B cell (primary cell): ENCODE results near the gene PPP2R5C. TPM values are rescaled to one million over a fixed set of nuclear protein-coding genes. Genes with fewer than 3 reads are reported as not detected.

Source experiments
- ATAC-seq: fragments of 200-7000 bp; cut with Tn5 transposase; one replicate; pipeline ENCODE4 v1.10.0; 2021; ENCODE audit warnings: low read depth, mild to moderate bottlenecking, moderate number of reproducible peaks, moderate library complexity
- CTCF ChIA-PET: fragments of 350-600 bp; sonication (Branson Sonifier 250); formaldehyde crosslinking; loops from one replicate; lab custom pipeline; 2021; ENCODE audit warnings: antibody characterized with exemption, inconsistent platforms; lab: Charles Lee
- POLR2A ChIA-PET: fragments of 350-600 bp; sonication (Branson Sonifier 250); formaldehyde crosslinking; loops from one replicate; lab custom pipeline; 2021; ENCODE audit warnings: antibody characterized with exemption; lab: Charles Lee
- DNase-seq: peaks from one replicate; pipeline ENCODE4 v3.0.0; 2013
- H2AFZ ChIP-seq: 2 replicates; pipeline ENCODE4 v1.6.1; 2012; ENCODE audit warnings: mild to moderate bottlenecking, low read depth, low read length; ENCODE audit not compliant: insufficient read depth, poor library complexity, severe bottlenecking
- H3K27ac ChIP-seq, 2 donors: 1 replicate in 1 of 2; 2 replicates in 1 of 2; pipeline ENCODE4 v1.5.1; 2012 to 2013; ENCODE audit warnings: low read length in 2 of 2, mild to moderate bottlenecking in 2 of 2, moderate library complexity in 1 of 2
- H3K27me3 ChIP-seq, 4 experiments: fragments of 200-600 bp in 1 of 4; sonication (generic) in 1 of 4; replicated peaks in 1 of 4; 1 replicate in 2 of 4; 2 replicates in 2 of 4; pipeline versions ENCODE4 v1.6.1 to v1.7.0; 2013 to 2016; ENCODE audit warnings: low read length in 3 of 4, mild to moderate bottlenecking in 2 of 4, mixed read lengths in 1 of 4, moderate library complexity in 1 of 4; ENCODE audit not compliant: insufficient read depth in 4 of 4, control insufficient read depth in 3 of 4; ENCODE audit errors: control extremely low read depth in 1 of 4
- H3K36me3 ChIP-seq, 2 experiments: replicated peaks in 1 of 2; 1 replicate in 1 of 2; 2 replicates in 1 of 2; pipeline versions ENCODE4 v1.6.1 to v1.7.1; 2013; ENCODE audit warnings: low read length in 1 of 2; ENCODE audit not compliant: insufficient read depth in 2 of 2, control insufficient read depth in 1 of 2; ENCODE audit errors: control extremely low read depth in 1 of 2, extremely low read depth in 1 of 2
- H3K4me1 ChIP-seq, 2 donors: fragments of 200-600 bp in 1 of 2; sonication (generic) in 1 of 2; 1 replicate in 1 of 2; 2 replicates in 1 of 2; pipeline versions ENCODE4 v1.5.1 to v1.6.1; 2013 to 2017; ENCODE audit warnings: low read length in 2 of 2; ENCODE audit not compliant: control insufficient read depth in 2 of 2, insufficient read depth in 2 of 2
- H3K4me2 ChIP-seq: replicated peaks from 2 replicates; pipeline ENCODE3; 2012; ENCODE audit warnings: mild to moderate bottlenecking, low read depth, low read length; ENCODE audit not compliant: poor library complexity, severe bottlenecking
- H3K4me3 ChIP-seq, 5 experiments: fragments of 200-600 bp in 1 of 5; sonication (generic) in 1 of 5; 1 replicate in 3 of 5; 2 replicates in 2 of 5; pipeline versions ENCODE4 v1.5.1 to v1.7.0; 2011 to 2016; ENCODE audit warnings: low read length in 4 of 5, mild to moderate bottlenecking in 4 of 5, low read depth in 2 of 5, control low read depth in 1 of 5, moderate library complexity in 1 of 5; ENCODE audit not compliant: insufficient read depth in 1 of 5; ENCODE audit errors: control extremely low read depth in 1 of 5, extremely low read depth in 1 of 5
- H3K79me2 ChIP-seq: fragments of 200-600 bp; sonication (generic); one replicate; pipeline ENCODE4 v1.6.0; 2016; ENCODE audit warnings: low read length; ENCODE audit not compliant: control insufficient read depth, insufficient read depth
- H3K9ac ChIP-seq: fragments of 200-600 bp; sonication (generic); 2 replicates; pipeline ENCODE4 v1.6.1; 2017; ENCODE audit warnings: mild to moderate bottlenecking, low read length, moderate library complexity
- H3K9me3 ChIP-seq, 3 donors: one replicate each; pipeline versions ENCODE4 v1.6.1 to v1.7.1; 2013; ENCODE audit warnings: low read length in 2 of 3; ENCODE audit not compliant: control insufficient read depth in 2 of 3, insufficient read depth in 1 of 3; ENCODE audit errors: control extremely low read depth in 1 of 3
- H4K20me1 ChIP-seq: 2 replicates; pipeline ENCODE4 v1.6.0; 2012; ENCODE audit warnings: mild to moderate bottlenecking, low read length; ENCODE audit not compliant: insufficient read depth, control insufficient read depth, poor library complexity, severe bottlenecking
- H3K27ac Mint-ChIP-seq: one replicate; pipeline ENCODE4 v1.8.0; 2021; ENCODE audit warnings: mixed read lengths
- H3K27me3 Mint-ChIP-seq: one replicate; pipeline ENCODE4 v1.8.0; 2021; ENCODE audit warnings: mixed read lengths
- H3K4me1 Mint-ChIP-seq: one replicate; pipeline ENCODE4 v1.8.0; 2021; ENCODE audit warnings: mixed read lengths
- H3K4me3 Mint-ChIP-seq: one replicate; pipeline ENCODE4 v1.8.0; 2021; ENCODE audit warnings: mixed read lengths
- H3K9me3 Mint-ChIP-seq: one replicate; pipeline ENCODE4 v1.8.0; 2022; ENCODE audit warnings: mixed read lengths; ENCODE audit not compliant: insufficient read depth
- EZH2 ChIP-seq: IDR thresholded peaks from 2 replicates; pipeline ENCODE4 v1.6.1; 2012; ENCODE audit warnings: borderline replicate concordance, low read depth, mild to moderate bottlenecking, moderate library complexity, low read length; ENCODE audit not compliant: insufficient read depth, poor library complexity, severe bottlenecking
- WGBS: methylation state at CpG from one replicate; pipeline ENCODE4 v1.1.5; 2013; ENCODE audit warnings: missing lambda C conversion rate; ENCODE audit not compliant: insufficient coverage; 5-methylcytosine and 5-hydroxymethylcytosine counted together
- intact Hi-C: fragments of 100-400 bp; cut with micrococcal nuclease; formaldehyde crosslinking; loops from one replicate; pipeline ENCODE4 v1.10.0; 2022
- polyA plus RNA-seq: library from polyadenylated mRNA; depleted of rRNA; stranded (reverse); fragments of >200 nt; gene quantifications from 2 replicates; pipeline ENCODE4 v1.2.3, GENCODE V29; 2012
- total RNA-seq, 2 donors: library from RNA; stranded (reverse); fragments of 120-200 nt in 1 of 2; gene quantifications; 1 replicate in 1 of 2; 2 replicates in 1 of 2; pipeline versions ENCODE4 v1.2.3 to v1.2.4, GENCODE V29; 2013 to 2022
- TF ChIP-seq, protein P1 (sequence below): fragments of 200-600 bp; IDR thresholded peaks from one replicate; pipeline ENCODE4 v1.8.0; 2022; ENCODE audit warnings: antibody characterized with exemption, mild to moderate bottlenecking

PPP2R5C gene
- total and polyA plus RNA-seq, 2 donors (not counting 1 experiment from before 2014, with no cell fraction given): 91.7 to 330 TPM

DNA sequence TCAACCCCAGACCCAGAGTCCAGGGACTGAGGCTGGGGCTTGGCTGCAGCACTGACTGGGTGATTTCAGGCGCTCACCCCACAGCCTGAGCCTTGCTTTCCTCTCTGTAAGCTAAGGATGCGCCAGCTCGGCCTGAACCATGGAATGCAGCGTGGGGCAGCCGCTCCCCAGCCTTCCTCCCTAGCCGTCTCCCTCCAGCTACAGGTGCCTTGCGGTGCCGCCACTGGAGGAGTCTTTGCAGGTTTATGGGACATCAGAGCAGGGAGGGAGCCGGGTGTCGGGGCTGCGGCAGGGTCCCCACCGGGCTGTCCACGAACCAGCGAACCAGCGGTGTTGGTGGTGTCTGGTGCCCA, 19.4 kb downstream of the PPP2R5C start:
- H3K4me3 Mint-ChIP-seq: peak overlapping the region; percentile 79
- H2AFZ ChIP-seq: peak overlapping the region; percentile 58
- peaks cover 64% of the 10 kb centered on the region for H3K79me2 ChIP-seq
- peak overlapping the region in 4 of 5 experiments; percentile 35 to 67 (median 60) for H3K4me3 ChIP-seq
- intact Hi-C loops: loop anchor here (2.0 kb wide), 1 partner anchor 30 kb away; no protein-coding TSS in a partner anchor
- ChIA-PET CTCF (interaction anchor here (0.9 to 1.6 kb wide), 2 partner anchors 9 to 42 kb away, joined by 3 to 8 read pairs; no protein-coding TSS in a partner anchor), POLR2A (interaction anchor here (0.9 kb wide), 1 partner anchor 30 kb away, joined by 5 read pairs; no protein-coding TSS in a partner anchor)
- H3K9ac ChIP-seq: peak overlapping the region; percentile 66
- H3K27me3 ChIP-seq: peaks cover 0 to 5% (median 2%) of the 10 kb centered on the region in 4 experiments
- peaks cover 23 to 31% of the 10 kb centered on the region in 2 donors for H3K4me1 ChIP-seq
- no peaks in the 10 kb centered on the region for H3K9me3 Mint-ChIP-seq
- peaks cover 45% of the 10 kb centered on the region for H3K4me1 Mint-ChIP-seq
- peaks cover 0 to 3% of the 10 kb centered on the region in 2 experiments for H3K36me3 ChIP-seq
- H4K20me1 ChIP-seq: peaks cover 31% of the 10 kb centered on the region
- no peak overlapping the region for H3K27ac ChIP-seq
- no peaks in the 10 kb centered on the region for H3K27me3 Mint-ChIP-seq
- H3K4me2 ChIP-seq: peak overlapping the region; percentile 98
- peak; percentile 39 for DNase-seq
- peaks cover 0 to 3% (median 0%) of the 10 kb centered on the region in 3 donors for H3K9me3 ChIP-seq
- peak; percentile 16 for ATAC-seq
- H3K27ac Mint-ChIP-seq: no peak overlapping the region
- WGBS: 35% methylated on average over 10 of the region's 15 CpGs
- TF ChIP-seq, protein P1, sequence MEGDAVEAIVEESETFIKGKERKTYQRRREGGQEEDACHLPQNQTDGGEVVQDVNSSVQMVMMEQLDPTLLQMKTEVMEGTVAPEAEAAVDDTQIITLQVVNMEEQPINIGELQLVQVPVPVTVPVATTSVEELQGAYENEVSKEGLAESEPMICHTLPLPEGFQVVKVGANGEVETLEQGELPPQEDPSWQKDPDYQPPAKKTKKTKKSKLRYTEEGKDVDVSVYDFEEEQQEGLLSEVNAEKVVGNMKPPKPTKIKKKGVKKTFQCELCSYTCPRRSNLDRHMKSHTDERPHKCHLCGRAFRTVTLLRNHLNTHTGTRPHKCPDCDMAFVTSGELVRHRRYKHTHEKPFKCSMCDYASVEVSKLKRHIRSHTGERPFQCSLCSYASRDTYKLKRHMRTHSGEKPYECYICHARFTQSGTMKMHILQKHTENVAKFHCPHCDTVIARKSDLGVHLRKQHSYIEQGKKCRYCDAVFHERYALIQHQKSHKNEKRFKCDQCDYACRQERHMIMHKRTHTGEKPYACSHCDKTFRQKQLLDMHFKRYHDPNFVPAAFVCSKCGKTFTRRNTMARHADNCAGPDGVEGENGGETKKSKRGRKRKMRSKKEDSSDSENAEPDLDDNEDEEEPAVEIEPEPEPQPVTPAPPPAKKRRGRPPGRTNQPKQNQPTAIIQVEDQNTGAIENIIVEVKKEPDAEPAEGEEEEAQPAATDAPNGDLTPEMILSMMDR: no peak
- no peak for TF ChIP-seq EZH2
